Measurements from ENCODE around the gene ANKS3. TPM values are rescaled to one million over a fixed set of nuclear protein-coding genes. Genes with fewer than 3 reads are reported as not detected.

Gene ANKS3
- polyA plus RNA-seq, 2 of the 4 experiments (the other 2 are of a cell fraction): 22.7 to 27.1 TPM

DNA sequence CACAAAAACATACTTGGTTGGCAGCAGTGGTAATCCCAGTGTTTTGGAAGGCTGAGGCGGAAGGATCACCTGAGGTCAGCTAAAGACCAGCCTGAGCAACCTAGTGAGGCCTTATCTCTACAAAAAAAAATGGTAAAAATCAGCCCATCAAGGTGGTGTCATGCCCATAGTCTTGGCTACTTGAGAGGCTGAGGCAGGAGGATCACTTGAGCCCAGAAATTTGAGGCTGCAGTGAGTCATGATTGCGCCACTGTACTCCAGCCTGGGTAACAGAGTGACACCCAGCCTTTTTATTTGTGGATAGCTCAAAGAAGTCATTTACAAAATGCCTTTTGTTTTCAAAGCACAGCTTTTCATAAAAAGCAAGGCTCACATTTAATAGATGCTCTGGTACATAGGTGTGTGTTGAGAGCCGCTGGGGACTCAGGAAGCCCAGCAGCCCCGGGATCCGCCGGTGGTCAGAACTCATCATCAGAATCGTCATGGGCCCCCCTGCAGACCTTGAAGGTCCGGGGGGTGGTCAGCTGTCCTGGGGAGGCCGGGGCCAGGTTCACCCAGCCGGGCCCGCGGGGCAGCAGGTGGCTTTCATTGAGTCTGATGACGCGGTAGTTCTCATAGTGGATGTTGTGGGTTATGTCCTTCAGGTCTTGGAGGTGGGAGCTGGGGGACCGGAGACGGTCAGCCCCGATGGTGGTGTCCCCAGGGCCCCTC, 43.4 kb upstream of the ANKS3 start (continued):
- no peak for TF ChIP-seq HEYL (CRISPR knock-in tag; IDR thresholded peaks at IDR 0.05)
- no peak for TF ChIP-seq POLR2A (IDR thresholded peaks at IDR 0.05; ENCODE audit: low read length)

DNA sequence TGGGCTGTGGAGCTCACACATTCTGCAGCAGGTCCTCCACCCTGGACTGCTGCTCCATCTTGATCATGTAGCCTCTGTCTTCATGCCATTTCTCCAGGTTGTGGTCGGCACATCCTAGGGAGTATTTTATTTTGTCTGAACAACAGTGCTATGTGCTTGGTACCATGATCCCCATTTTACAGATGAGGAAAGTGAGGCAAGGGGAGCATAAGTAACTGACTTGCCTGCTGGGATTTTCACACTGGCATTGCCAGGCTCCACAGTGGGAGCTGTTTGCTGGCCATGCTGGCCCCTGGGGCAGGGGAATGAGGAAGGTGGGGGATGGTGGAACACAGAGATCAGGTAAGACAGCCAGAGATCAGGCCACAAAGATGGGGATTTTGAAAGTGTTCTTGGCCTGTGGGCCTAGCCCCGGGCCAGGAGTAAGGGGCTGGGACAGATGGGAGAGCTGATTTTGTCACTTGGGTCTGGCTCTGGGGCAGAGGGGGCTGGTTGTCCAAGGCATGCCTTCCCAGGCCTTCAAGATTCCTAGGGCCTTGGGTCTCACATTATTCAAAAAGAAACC, 42.2 kb upstream of the ANKS3 start:
- ATAC-seq (no peak), FAIRE-seq (no peak), DNase-seq (ENCODE audit: low read depth in 1 of 2, low spot score in 1 of 2) (no peak)
- Histone ChIP-seq H3K4me1 (no peaks in the 10 kb centered on the region), H3K27ac (no peak overlapping the region), H3K4me2 (no peak overlapping the region), H3K9me3 (no peaks in the 10 kb centered on the region), H3K4me3 (no peak overlapping the region)
- POLR2A ChIA-PET: no interaction called here
- CTCF ChIA-PET: interaction anchor here (1.1 to 1.6 kb wide), 2 partner anchors 17 to 180 kb away, joined by 3 to 4 read pairs; no protein-coding TSS in a partner anchor
- WGBS (ENCODE audit: missing lambda C conversion rate): 68% methylated on average over 2 of the region's 2 CpGs
- TF ChIP-seq, protein P1, sequence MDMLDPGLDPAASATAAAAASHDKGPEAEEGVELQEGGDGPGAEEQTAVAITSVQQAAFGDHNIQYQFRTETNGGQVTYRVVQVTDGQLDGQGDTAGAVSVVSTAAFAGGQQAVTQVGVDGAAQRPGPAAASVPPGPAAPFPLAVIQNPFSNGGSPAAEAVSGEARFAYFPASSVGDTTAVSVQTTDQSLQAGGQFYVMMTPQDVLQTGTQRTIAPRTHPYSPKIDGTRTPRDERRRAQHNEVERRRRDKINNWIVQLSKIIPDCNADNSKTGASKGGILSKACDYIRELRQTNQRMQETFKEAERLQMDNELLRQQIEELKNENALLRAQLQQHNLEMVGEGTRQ (IDR thresholded peaks at IDR 0.05): no peak
- TF ChIP-seq MAFK (IDR thresholded peaks at IDR 0.05; ENCODE audit: partially characterized antibody) (no peak), EP300 (IDR thresholded peaks at IDR 0.05) (no peak), HOXB13 (CRISPR knock-in tag; IDR thresholded peaks at IDR 0.05; ENCODE audit: low read depth) (no peak), ESRRA (IDR thresholded peaks at IDR 0.05; ENCODE audit: borderline replicate concordance, low read length) (no peak), RNF2 (IDR thresholded peaks at IDR 0.05; ENCODE audit: borderline replicate concordance, low read depth) (no peak), ZSCAN20 (CRISPR knock-in tag; IDR thresholded peaks at IDR 0.05) (no peak), MAZ (IDR thresholded peaks at IDR 0.05; ENCODE audit: borderline replicate concordance, low read depth, low read length) (no peak), SMC3 (IDR thresholded peaks at IDR 0.05) (no peak), POLR2A (IDR thresholded peaks at IDR 0.05; ENCODE audit: low read length) (no peak), TP53 (CRISPR knock-in tag; IDR thresholded peaks at IDR 0.05) (no peak), CHD4 (IDR thresholded peaks at IDR 0.05; ENCODE audit: borderline replicate concordance) (no peak)
- TF ChIP-seq, protein P2, sequence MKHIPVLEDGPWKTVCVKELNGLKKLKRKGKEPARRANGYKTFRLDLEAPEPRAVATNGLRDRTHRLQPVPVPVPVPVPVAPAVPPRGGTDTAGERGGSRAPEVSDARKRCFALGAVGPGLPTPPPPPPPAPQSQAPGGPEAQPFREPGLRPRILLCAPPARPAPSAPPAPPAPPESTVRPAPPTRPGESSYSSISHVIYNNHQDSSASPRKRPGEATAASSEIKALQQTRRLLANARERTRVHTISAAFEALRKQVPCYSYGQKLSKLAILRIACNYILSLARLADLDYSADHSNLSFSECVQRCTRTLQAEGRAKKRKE (CRISPR knock-in tag; IDR thresholded peaks at IDR 0.05; ENCODE audit: low read depth): no peak
- TF ChIP-seq, protein P3, sequence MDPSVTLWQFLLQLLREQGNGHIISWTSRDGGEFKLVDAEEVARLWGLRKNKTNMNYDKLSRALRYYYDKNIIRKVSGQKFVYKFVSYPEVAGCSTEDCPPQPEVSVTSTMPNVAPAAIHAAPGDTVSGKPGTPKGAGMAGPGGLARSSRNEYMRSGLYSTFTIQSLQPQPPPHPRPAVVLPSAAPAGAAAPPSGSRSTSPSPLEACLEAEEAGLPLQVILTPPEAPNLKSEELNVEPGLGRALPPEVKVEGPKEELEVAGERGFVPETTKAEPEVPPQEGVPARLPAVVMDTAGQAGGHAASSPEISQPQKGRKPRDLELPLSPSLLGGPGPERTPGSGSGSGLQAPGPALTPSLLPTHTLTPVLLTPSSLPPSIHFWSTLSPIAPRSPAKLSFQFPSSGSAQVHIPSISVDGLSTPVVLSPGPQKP (IDR thresholded peaks at IDR 0.05; ENCODE audit: low read depth, low read length): no peak
- TF ChIP-seq, protein P4, sequence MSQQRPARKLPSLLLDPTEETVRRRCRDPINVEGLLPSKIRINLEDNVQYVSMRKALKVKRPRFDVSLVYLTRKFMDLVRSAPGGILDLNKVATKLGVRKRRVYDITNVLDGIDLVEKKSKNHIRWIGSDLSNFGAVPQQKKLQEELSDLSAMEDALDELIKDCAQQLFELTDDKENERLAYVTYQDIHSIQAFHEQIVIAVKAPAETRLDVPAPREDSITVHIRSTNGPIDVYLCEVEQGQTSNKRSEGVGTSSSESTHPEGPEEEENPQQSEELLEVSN (IDR thresholded peaks at IDR 0.05; ENCODE audit: borderline replicate concordance, low read depth): no peak

DNA sequence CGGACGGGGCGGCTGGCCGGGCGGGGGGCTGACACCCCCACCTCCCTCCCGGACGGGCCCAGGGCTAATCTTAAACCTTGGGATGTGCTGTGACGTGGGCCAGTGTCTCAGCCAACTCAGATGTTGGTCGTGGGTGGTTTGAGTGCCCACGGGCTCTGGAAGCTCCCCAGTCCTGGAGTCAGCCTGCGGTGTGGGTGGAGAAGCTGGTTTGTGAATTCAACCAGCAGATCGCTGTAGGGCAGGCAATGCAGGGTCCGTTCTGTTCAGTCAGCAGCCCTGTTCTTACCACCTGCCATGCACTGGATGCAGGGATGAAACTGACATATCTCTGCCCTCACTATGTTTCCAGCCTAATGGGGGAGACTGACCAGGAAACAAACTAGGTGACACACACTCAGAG, 40.9 kb upstream of the ANKS3 start:
- POLR2A ChIA-PET: no interaction called here
- DNase-seq (ENCODE audit: low read depth in 1 of 2, low spot score in 1 of 2) (no peak), ATAC-seq (0 out of 6 replicates have a peak, but pooled peaks of 1 of the 2 experiments have one; percentile 34), FAIRE-seq (no peak)
- H3K4me3 ChIP-seq: no peak overlapping the region
- 82% methylated on average over 5 of the region's 13 CpGs for WGBS (ENCODE audit: missing lambda C conversion rate)
- no peaks in the 10 kb centered on the region for H3K9me3 ChIP-seq
- no peaks in the 10 kb centered on the region for H3K4me1 ChIP-seq
- no peak overlapping the region for H3K27ac ChIP-seq
- H3K4me2 ChIP-seq: no peak overlapping the region
- CTCF ChIA-PET: interaction anchor here (1.0 to 1.6 kb wide), 2 partner anchors 13 to 181 kb away, joined by 3 to 4 read pairs; partner anchors contain the start of gene SEPTIN12
- TF ChIP-seq NPAS2 (CRISPR knock-in tag; IDR thresholded peaks at IDR 0.05; ENCODE audit: borderline replicate concordance) (no peak), RARB (CRISPR knock-in tag; IDR thresholded peaks at IDR 0.05) (no peak), CBX8 (IDR thresholded peaks at IDR 0.05) (no peak), CHD2 (IDR thresholded peaks at IDR 0.05; ENCODE audit: low read length, partially characterized antibody) (no peak), JUNB (IDR thresholded peaks at IDR 0.05) (no peak), MAFK (IDR thresholded peaks at IDR 0.05; ENCODE audit: partially characterized antibody) (no peak), HEYL (CRISPR knock-in tag; IDR thresholded peaks at IDR 0.05) (no peak), FOSB (CRISPR knock-in tag; IDR thresholded peaks at IDR 0.05) (no peak), SMC3 (IDR thresholded peaks at IDR 0.05) (no peak), FOXS1 (CRISPR knock-in tag; IDR thresholded peaks at IDR 0.05) (no peak), ZC3H11A (IDR thresholded peaks at IDR 0.05) (no peak), HOXB5 (CRISPR knock-in tag; IDR thresholded peaks at IDR 0.05) (no peak)

All from A549 (cell line).